Measurements from ENCODE around the gene MPPE1. TPM values are rescaled to one million over a fixed set of nuclear protein-coding genes. Genes with fewer than 3 reads are reported as not detected.

The MPPE1 gene
- total and polyA plus RNA-seq, 9 of the 15 experiments (the other 6 are each of a cell fraction or from before 2014, with no cell fraction given): 10.7 to 19.5 (median 13.3) TPM

DNA sequence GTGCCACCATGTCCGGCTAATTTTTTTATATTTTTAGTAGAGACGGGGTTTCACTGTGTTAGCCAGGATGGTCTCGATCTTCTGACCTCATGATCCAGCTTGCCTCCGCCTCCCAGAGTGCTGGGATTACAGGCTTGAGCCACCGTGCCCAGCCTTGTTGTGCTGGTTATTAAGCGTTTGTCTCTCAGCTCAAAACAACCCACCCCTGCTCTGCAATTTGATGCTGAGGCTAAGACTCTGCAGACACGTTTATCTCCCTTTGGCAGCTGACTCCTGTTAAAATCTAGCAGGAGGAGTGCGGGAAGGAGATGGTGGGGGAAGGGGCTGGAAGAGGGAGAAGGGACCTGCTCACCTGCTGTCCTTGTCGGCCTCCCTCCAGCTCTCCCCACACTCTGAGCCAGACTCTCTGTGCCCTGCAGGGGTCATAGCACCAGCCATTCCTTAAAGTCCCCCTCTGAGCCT is 43.3 kb upstream of the MPPE1 start (continued):
- TF ChIP-seq THRAP3 (IDR thresholded peaks at IDR 0.05; ENCODE audit: borderline replicate concordance): no peak
- TF ChIP-seq, protein P1, sequence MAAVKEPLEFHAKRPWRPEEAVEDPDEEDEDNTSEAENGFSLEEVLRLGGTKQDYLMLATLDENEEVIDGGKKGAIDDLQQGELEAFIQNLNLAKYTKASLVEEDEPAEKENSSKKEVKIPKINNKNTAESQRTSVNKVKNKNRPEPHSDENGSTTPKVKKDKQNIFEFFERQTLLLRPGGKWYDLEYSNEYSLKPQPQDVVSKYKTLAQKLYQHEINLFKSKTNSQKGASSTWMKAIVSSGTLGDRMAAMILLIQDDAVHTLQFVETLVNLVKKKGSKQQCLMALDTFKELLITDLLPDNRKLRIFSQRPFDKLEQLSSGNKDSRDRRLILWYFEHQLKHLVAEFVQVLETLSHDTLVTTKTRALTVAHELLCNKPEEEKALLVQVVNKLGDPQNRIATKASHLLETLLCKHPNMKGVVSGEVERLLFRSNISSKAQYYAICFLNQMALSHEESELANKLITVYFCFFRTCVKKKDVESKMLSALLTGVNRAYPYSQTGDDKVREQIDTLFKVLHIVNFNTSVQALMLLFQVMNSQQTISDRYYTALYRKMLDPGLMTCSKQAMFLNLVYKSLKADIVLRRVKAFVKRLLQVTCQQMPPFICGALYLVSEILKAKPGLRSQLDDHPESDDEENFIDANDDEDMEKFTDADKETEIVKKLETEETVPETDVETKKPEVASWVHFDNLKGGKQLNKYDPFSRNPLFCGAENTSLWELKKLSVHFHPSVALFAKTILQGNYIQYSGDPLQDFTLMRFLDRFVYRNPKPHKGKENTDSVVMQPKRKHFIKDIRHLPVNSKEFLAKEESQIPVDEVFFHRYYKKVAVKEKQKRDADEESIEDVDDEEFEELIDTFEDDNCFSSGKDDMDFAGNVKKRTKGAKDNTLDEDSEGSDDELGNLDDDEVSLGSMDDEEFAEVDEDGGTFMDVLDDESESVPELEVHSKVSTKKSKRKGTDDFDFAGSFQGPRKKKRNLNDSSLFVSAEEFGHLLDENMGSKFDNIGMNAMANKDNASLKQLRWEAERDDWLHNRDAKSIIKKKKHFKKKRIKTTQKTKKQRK (IDR thresholded peaks at IDR 0.05; ENCODE audit: borderline replicate concordance, low read depth, low read length): no peak
- TF ChIP-seq, protein P2, sequence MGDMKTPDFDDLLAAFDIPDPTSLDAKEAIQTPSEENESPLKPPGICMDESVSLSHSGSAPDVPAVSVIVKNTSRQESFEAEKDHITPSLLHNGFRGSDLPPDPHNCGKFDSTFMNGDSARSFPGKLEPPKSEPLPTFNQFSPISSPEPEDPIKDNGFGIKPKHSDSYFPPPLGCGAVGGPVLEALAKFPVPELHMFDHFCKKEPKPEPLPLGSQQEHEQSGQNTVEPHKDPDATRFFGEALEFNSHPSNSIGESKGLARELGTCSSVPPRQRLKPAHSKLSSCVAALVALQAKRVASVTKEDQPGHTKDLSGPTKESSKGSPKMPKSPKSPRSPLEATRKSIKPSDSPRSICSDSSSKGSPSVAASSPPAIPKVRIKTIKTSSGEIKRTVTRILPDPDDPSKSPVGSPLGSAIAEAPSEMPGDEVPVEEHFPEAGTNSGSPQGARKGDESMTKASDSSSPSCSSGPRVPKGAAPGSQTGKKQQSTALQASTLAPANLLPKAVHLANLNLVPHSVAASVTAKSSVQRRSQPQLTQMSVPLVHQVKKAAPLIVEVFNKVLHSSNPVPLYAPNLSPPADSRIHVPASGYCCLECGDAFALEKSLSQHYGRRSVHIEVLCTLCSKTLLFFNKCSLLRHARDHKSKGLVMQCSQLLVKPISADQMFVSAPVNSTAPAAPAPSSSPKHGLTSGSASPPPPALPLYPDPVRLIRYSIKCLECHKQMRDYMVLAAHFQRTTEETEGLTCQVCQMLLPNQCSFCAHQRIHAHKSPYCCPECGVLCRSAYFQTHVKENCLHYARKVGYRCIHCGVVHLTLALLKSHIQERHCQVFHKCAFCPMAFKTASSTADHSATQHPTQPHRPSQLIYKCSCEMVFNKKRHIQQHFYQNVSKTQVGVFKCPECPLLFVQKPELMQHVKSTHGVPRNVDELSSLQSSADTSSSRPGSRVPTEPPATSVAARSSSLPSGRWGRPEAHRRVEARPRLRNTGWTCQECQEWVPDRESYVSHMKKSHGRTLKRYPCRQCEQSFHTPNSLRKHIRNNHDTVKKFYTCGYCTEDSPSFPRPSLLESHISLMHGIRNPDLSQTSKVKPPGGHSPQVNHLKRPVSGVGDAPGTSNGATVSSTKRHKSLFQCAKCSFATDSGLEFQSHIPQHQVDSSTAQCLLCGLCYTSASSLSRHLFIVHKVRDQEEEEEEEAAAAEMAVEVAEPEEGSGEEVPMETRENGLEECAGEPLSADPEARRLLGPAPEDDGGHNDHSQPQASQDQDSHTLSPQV (IDR thresholded peaks at IDR 0.05): no peak; the same call in 1 of the 2 replicates
- no peak for TF ChIP-seq PCBP2 (IDR thresholded peaks at IDR 0.05; ENCODE audit: low read depth, low read length, poor library complexity, severe bottlenecking)
- no peak for TF ChIP-seq SLC30A9 (CRISPR knock-in tag; IDR thresholded peaks at IDR 0.05)
- no peak for TF ChIP-seq ZNF217 (CRISPR knock-in tag; IDR thresholded peaks at IDR 0.05)
- no peak for TF ChIP-seq MAFF (IDR thresholded peaks at IDR 0.05; ENCODE audit: low read length)
- TF ChIP-seq EP400 (IDR thresholded peaks at IDR 0.05): no peak
- TF ChIP-seq NFRKB (IDR thresholded peaks at IDR 0.05; ENCODE audit: low read depth): no peak
- TF ChIP-seq, protein P3, sequence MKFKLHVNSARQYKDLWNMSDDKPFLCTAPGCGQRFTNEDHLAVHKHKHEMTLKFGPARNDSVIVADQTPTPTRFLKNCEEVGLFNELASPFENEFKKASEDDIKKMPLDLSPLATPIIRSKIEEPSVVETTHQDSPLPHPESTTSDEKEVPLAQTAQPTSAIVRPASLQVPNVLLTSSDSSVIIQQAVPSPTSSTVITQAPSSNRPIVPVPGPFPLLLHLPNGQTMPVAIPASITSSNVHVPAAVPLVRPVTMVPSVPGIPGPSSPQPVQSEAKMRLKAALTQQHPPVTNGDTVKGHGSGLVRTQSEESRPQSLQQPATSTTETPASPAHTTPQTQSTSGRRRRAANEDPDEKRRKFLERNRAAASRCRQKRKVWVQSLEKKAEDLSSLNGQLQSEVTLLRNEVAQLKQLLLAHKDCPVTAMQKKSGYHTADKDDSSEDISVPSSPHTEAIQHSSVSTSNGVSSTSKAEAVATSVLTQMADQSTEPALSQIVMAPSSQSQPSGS (CRISPR knock-in tag; IDR thresholded peaks at IDR 0.05): no peak
- TF ChIP-seq FIP1L1 (IDR thresholded peaks at IDR 0.05; ENCODE audit: low read depth, low read length, poor library complexity, severe bottlenecking): no peak
- no peak for TF ChIP-seq KAT2B (IDR thresholded peaks at IDR 0.05; ENCODE audit: low read depth, low read length)
- TF ChIP-seq, protein P4, sequence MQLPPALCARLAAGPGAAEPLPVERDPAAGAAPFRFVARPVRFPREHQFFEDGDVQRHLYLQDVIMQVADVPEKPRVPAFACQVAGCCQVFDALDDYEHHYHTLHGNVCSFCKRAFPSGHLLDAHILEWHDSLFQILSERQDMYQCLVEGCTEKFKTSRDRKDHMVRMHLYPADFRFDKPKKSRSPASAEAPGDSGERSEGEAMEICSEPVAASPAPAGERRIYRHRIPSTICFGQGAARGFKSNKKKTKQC (CRISPR knock-in tag; IDR thresholded peaks at IDR 0.05): no peak
- no peak for TF ChIP-seq SNIP1 (IDR thresholded peaks at IDR 0.05; ENCODE audit: low read depth)
- TF ChIP-seq, protein P5, sequence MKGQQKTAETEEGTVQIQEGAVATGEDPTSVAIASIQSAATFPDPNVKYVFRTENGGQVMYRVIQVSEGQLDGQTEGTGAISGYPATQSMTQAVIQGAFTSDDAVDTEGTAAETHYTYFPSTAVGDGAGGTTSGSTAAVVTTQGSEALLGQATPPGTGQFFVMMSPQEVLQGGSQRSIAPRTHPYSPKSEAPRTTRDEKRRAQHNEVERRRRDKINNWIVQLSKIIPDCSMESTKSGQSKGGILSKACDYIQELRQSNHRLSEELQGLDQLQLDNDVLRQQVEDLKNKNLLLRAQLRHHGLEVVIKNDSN (CRISPR knock-in tag; IDR thresholded peaks at IDR 0.05): no peak
- TF ChIP-seq, protein P6, sequence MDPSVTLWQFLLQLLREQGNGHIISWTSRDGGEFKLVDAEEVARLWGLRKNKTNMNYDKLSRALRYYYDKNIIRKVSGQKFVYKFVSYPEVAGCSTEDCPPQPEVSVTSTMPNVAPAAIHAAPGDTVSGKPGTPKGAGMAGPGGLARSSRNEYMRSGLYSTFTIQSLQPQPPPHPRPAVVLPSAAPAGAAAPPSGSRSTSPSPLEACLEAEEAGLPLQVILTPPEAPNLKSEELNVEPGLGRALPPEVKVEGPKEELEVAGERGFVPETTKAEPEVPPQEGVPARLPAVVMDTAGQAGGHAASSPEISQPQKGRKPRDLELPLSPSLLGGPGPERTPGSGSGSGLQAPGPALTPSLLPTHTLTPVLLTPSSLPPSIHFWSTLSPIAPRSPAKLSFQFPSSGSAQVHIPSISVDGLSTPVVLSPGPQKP (CRISPR knock-in tag; IDR thresholded peaks at IDR 0.05): no peak
- TF ChIP-seq TBL1XR1 (IDR thresholded peaks at IDR 0.05; ENCODE audit: low read length in 2 of 2): peak in 1 of 2 experiments; percentile 80; a peak in 1 of 4 replicates
